Effector memory CD4-positive, alpha-beta T cell (primary cell): ENCODE data around the gene GPATCH8.
A peak's percentile ranks its signal among the peaks of the same experiment; 100 is the strongest.
"Not testable (repeated sequence)": the region's sequence is repeated elsewhere in the genome, so short reads cannot be mapped to it uniquely, and the experiment has no call there.

ENCODE experiments used
- DNase-seq, 3 donors: peaks; one replicate each; pipeline ENCODE4 v3.0.0-alpha.2; 2020
- H3K27ac ChIP-seq: 2 replicates; pipeline ENCODE4 v1.7.0; 2013; ENCODE audit warnings: mild to moderate bottlenecking, low read length, moderate library complexity; ENCODE audit not compliant: insufficient read depth, poor library complexity, severe bottlenecking
- H3K27me3 ChIP-seq: replicated peaks from 2 replicates; pipeline ENCODE4 v1.7.0; 2013; ENCODE audit warnings: mild to moderate bottlenecking, low read length; ENCODE audit not compliant: insufficient read depth, control insufficient read depth, poor library complexity, severe bottlenecking
- H3K36me3 ChIP-seq: 2 replicates; pipeline ENCODE4 v1.7.0; 2013; ENCODE audit warnings: mild to moderate bottlenecking, low read length, moderate library complexity; ENCODE audit not compliant: control insufficient read depth, insufficient read depth
- H3K4me1 ChIP-seq: 2 replicates; pipeline ENCODE4 v1.7.0; 2013; ENCODE audit warnings: low read length, mild to moderate bottlenecking; ENCODE audit not compliant: control insufficient read depth, insufficient read depth, poor library complexity, severe bottlenecking
- H3K4me3 ChIP-seq: 2 replicates; pipeline ENCODE4 v1.7.0; 2013; ENCODE audit warnings: low read length, low read depth, mild to moderate bottlenecking; ENCODE audit not compliant: insufficient read depth, poor library complexity, severe bottlenecking
- H3K9me3 ChIP-seq: 2 replicates; pipeline ENCODE4 v1.7.0; 2013; ENCODE audit warnings: mild to moderate bottlenecking, low read length, moderate library complexity; ENCODE audit not compliant: control insufficient read depth

GPATCH8 gene

GRCh38 chr17:44541884-44542581, 38.8 kb upstream of the GPATCH8 start:
- Histone ChIP-seq H3K4me1 (no peaks in the 10 kb centered on the region), H3K4me3 (no peak overlapping the region), H3K9me3 (no peaks in the 10 kb centered on the region), H3K27ac (no peak overlapping the region), H3K36me3 (no peaks in the 10 kb centered on the region), H3K27me3 (no peaks in the 10 kb centered on the region)
- DNase-seq, result no peak

DNA sequence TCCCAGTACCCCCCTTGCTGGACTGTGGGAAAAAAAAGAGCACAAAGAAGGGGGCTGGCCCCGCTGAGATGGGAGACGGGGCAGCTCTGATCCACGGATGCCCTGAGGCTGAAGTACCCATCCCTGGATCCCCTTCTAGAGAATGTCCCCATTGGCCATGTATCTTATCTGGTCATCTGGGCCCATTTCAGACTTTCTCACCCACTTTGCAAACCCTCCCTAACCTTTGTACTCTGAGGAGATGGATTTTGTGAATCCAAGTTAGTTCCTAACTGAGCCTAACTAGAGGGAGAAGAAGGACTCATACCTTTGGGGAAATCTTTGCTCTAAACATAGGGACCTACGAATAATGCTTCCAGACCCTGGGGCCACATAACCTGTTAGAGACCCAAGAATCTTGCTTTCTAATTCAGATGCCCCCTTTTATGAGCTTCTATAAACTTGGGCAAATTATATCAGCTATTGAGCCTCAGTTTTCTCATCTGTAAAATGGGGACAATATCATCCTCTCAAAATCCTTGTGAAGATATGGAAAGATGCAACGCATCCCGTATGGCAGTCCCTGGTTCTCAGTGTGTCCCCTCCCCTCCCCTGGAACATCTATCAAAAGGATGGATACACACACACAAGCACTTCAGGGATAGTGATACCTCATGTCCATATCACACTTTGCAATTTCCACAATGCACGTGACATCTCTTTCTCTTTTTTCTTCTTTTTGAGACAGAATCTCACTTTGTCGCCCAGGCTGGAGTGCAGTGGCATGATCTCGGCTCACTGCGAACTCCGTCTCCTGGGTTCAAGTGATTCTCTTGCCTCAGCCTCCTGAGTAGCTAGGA, 37.3 kb upstream of the GPATCH8 start:
- H3K27ac ChIP-seq, result no peak overlapping the region
- no peaks in the 10 kb centered on the region for H3K36me3 ChIP-seq
- no peak overlapping the region for H3K4me3 ChIP-seq
- H3K4me1 ChIP-seq, result no peaks in the 10 kb centered on the region
- no peak for DNase-seq
- H3K9me3 ChIP-seq, result no peaks in the 10 kb centered on the region
- no peaks in the 10 kb centered on the region for H3K27me3 ChIP-seq

GRCh38 chr17:44539673-44540072, 36.5 kb upstream of the GPATCH8 start:
- no peak overlapping the region for H3K27ac ChIP-seq
- no peak for DNase-seq
- no peaks in the 10 kb centered on the region for H3K27me3 ChIP-seq
- no peak overlapping the region for H3K4me3 ChIP-seq
- H3K4me1 ChIP-seq, result no peaks in the 10 kb centered on the region
- H3K9me3 ChIP-seq, result no peaks in the 10 kb centered on the region
- H3K36me3 ChIP-seq, result no peaks in the 10 kb centered on the region

DNA sequence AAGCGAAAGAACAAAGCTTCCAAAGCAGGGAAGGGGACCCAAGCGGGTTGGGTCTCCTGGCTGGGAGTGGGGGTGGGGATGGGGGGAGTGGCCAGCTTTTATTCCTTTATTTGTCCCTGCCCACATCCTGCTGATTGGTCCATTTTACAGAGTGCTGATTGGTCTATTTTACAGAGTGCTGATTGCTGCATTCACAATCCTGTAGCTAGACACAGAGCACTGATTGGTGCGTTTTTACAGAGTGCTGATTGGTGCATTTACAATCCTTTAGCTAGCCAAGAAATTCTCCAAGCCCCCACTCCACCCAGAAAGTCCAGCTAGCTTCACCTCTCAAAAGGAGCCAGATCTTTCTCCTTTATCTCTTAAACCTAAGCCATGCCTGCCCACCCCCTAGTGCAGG, 34.7 kb upstream of the GPATCH8 start:
- not testable (repeated sequence) for DNase-seq, H3K36me3 ChIP-seq, H3K4me3 ChIP-seq, H3K9me3 ChIP-seq, H3K27me3 ChIP-seq, H3K4me1 ChIP-seq, H3K27ac ChIP-seq

GRCh38 chr17:44536090-44536953, 33.1 kb upstream of the GPATCH8 start:
- Histone ChIP-seq H3K4me3 (no peak overlapping the region), H3K4me1 (peaks cover 6% of the 10 kb centered on the region), H3K36me3 (no peaks in the 10 kb centered on the region), H3K27me3 (no peaks in the 10 kb centered on the region), H3K27ac (no peak overlapping the region), H3K9me3 (no peaks in the 10 kb centered on the region)
- no peak for DNase-seq

DNA sequence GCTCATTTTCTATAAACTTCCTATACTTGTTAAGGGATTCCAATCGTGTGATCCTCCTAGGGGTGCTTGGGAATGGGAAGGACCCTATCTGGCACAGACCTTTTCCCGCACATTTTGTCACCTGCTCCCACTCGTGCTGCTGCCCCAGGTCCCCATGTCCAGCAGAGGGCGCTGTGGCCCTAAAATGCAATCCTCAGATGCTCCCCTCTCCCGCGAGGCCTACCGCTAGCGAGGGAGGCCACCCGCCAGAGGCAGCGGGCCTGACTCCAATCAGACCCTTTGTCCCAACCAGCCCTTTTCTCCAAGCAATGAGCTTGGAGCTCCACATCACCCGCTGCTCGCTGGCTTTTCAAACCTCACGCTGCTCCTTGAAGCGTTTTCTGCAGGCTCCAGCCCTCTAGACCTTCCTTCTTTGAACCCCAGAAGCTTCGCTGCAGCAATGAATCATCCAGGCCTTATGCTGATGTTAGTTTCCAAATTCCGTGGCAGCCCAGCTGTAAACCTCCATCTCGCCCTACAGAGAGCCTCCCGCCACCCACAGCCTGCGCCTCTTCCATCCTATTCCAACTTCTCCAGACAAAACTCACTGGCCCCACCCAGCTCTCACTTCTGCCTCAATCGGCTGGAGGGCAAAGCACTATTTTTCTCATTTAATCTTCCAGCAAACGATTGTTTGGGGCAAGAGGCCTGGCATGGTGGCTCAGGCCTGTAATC, 30.5 kb upstream of the GPATCH8 start:
- Histone ChIP-seq H3K27me3 (no peaks in the 10 kb centered on the region), H3K4me3 (no peak overlapping the region), H3K27ac (no peak overlapping the region)

GRCh38 chr17:44530896-44531418, 27.8 kb upstream of the GPATCH8 start:
- H3K4me1 ChIP-seq, result peaks cover 6% of the 10 kb centered on the region
- no peak overlapping the region for H3K27ac ChIP-seq
- no peak overlapping the region for H3K4me3 ChIP-seq
- DNase-seq, result no peak
- H3K27me3 ChIP-seq, result no peaks in the 10 kb centered on the region
- no peaks in the 10 kb centered on the region for H3K36me3 ChIP-seq
- no peaks in the 10 kb centered on the region for H3K9me3 ChIP-seq

More for the DNA sequence above, 30.5 kb upstream of the GPATCH8 start:
- no peaks in the 10 kb centered on the region for H3K9me3 ChIP-seq
- DNase-seq, result peak; percentile 58 to 70 (median 59)
- peaks cover 6% of the 10 kb centered on the region for H3K4me1 ChIP-seq
- H3K36me3 ChIP-seq, result no peaks in the 10 kb centered on the region

DNA sequence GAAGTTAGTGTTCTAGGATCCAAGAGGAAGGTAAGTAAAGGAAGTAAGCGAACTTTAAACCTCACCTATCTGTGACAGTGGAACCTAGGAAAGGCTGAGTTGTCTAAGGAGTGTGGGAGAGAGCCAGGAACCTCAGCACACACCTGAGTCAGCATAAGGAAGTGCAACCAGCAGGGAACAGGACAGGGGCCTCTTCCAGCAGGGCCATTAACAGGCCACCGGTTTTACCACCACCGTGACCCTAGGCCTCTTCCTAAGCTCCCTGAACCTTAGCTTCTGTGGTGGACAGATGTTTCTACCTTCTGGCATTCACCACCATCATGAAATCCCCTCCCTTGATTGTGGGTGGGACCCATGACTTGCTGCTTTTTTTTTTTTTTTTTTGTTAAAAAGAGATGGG, 26.7 kb upstream of the GPATCH8 start:
- Histone ChIP-seq H3K36me3 (no peaks in the 10 kb centered on the region), H3K4me3 (no peak overlapping the region), H3K27ac (no peak overlapping the region), H3K27me3 (no peaks in the 10 kb centered on the region), H3K4me1 (peaks cover 6% of the 10 kb centered on the region), H3K9me3 (no peaks in the 10 kb centered on the region)
- no peak for DNase-seq

GRCh38 chr17:44527954-44528353, 24.7 kb upstream of the GPATCH8 start:
- Histone ChIP-seq H3K27ac (no peak overlapping the region), H3K4me3 (no peak overlapping the region), H3K27me3 (no peaks in the 10 kb centered on the region), H3K4me1 (no peaks in the 10 kb centered on the region), H3K36me3 (no peaks in the 10 kb centered on the region), H3K9me3 (no peaks in the 10 kb centered on the region)
- DNase-seq, result no peak
